CD14-positive monocyte (primary cell): Measurements from ENCODE around the gene HKDC1. TPM values are rescaled to one million over a fixed set of nuclear protein-coding genes. Genes with fewer than 3 reads are reported as not detected.

ENCODE experiments used
- DNase-seq, 3 donors: peaks; one replicate each; pipeline ENCODE4 v3.0.0-alpha.2; 2011 to 2022
- H2AFZ ChIP-seq: 2 replicates; pipeline ENCODE4 v1.6.0; 2012; ENCODE audit warnings: mild to moderate bottlenecking, low read depth, low read length, inconsistent platforms; ENCODE audit not compliant: insufficient read depth, poor library complexity, severe bottlenecking
- H3K27ac ChIP-seq, 2 donors: 1 replicate in 1 of 2; 2 replicates in 1 of 2; pipeline ENCODE4 v1.5.1; 2012 to 2013; ENCODE audit warnings: low read length in 2 of 2, control low read depth in 1 of 2, inconsistent platforms in 1 of 2, low read depth in 1 of 2, mild to moderate bottlenecking in 1 of 2
- H3K27me3 ChIP-seq, 2 donors: one replicate each; pipeline versions ENCODE4 v1.6.0 to v1.6.1; 2011 to 2013; ENCODE audit warnings: low read length in 2 of 2; ENCODE audit not compliant: control insufficient read depth in 2 of 2, insufficient read depth in 2 of 2
- H3K36me3 ChIP-seq, 2 donors: replicated peaks in 1 of 2; 1 replicate in 1 of 2; 2 replicates in 1 of 2; pipeline versions ENCODE4 v1.5.1 to v1.6.1; 2012 to 2013; ENCODE audit warnings: low read length in 2 of 2, control low read depth in 1 of 2, inconsistent platforms in 1 of 2, mild to moderate bottlenecking in 1 of 2; ENCODE audit not compliant: insufficient read depth in 2 of 2, control insufficient read depth in 1 of 2
- H3K4me1 ChIP-seq, 2 donors: 1 replicate in 1 of 2; 2 replicates in 1 of 2; pipeline versions ENCODE4 v1.5.1 to v1.6.1; 2012 to 2013; ENCODE audit warnings: low read length in 2 of 2, control low read depth in 1 of 2, inconsistent platforms in 1 of 2, mild to moderate bottlenecking in 1 of 2, moderate library complexity in 1 of 2; ENCODE audit not compliant: insufficient read depth in 2 of 2, control insufficient read depth in 1 of 2
- H3K4me2 ChIP-seq: replicated peaks from 2 replicates; pipeline ENCODE3; 2012; ENCODE audit warnings: low read length, moderate library complexity, mild to moderate bottlenecking; ENCODE audit not compliant: poor library complexity, severe bottlenecking; ENCODE audit errors: extremely low read depth
- H3K4me3 ChIP-seq, 3 experiments: fragments of 200-600 bp in 1 of 3; sonication (generic) in 1 of 3; replicated peaks in 1 of 3; 1 replicate in 2 of 3; 2 replicates in 1 of 3; pipeline ENCODE4 v1.5.1; 2011 to 2013; ENCODE audit warnings: low read length in 3 of 3, mild to moderate bottlenecking in 3 of 3, control low read depth in 2 of 3, low read depth in 2 of 3, inconsistent platforms in 1 of 3, moderate library complexity in 1 of 3
- H3K79me2 ChIP-seq: 2 replicates; pipeline ENCODE4 v1.6.0; 2012; ENCODE audit warnings: mild to moderate bottlenecking, control low read depth, inconsistent platforms, low read length, moderate library complexity; ENCODE audit not compliant: insufficient read depth
- H3K9ac ChIP-seq: 2 replicates; pipeline ENCODE4 v1.6.0; 2017; ENCODE audit warnings: low read length, mild to moderate bottlenecking; ENCODE audit not compliant: insufficient read depth, poor library complexity, severe bottlenecking
- H3K9me3 ChIP-seq, 2 donors: replicated peaks in 1 of 2; 1 replicate in 1 of 2; 2 replicates in 1 of 2; pipeline versions ENCODE4 v1.5.1 to v1.6.1; 2012 to 2013; ENCODE audit warnings: low read length in 2 of 2, control low read depth in 1 of 2; ENCODE audit not compliant: control insufficient read depth in 1 of 2, insufficient read depth in 1 of 2
- H4K20me1 ChIP-seq: 2 replicates; pipeline ENCODE4 v1.6.0; 2012; ENCODE audit warnings: mild to moderate bottlenecking, low read length, control low read depth, moderate library complexity; ENCODE audit not compliant: insufficient read depth
- H3K27ac Mint-ChIP-seq, 7 donors: one replicate each; pipeline ENCODE4 v1.8.0; 2020; ENCODE audit warnings: mild to moderate bottlenecking in 7 of 7, mixed read lengths in 7 of 7, moderate library complexity in 6 of 7, inconsistent platforms in 2 of 7
- H3K27me3 Mint-ChIP-seq, 3 donors: one replicate each; pipeline ENCODE4 v1.8.0; 2021 to 2022; ENCODE audit warnings: low read depth in 3 of 3, mild to moderate bottlenecking in 3 of 3, mixed read lengths in 3 of 3, moderate library complexity in 3 of 3, inconsistent platforms in 1 of 3
- H3K36me3 Mint-ChIP-seq, 2 donors: one replicate each; pipeline ENCODE4 v1.8.0; 2020; ENCODE audit warnings: mixed read lengths in 2 of 2, inconsistent platforms in 1 of 2, mild to moderate bottlenecking in 1 of 2
- H3K4me1 Mint-ChIP-seq: one replicate; pipeline ENCODE4 v1.8.0; 2020; ENCODE audit warnings: mild to moderate bottlenecking, mixed read lengths
- H3K4me3 Mint-ChIP-seq, 2 donors: one replicate each; pipeline ENCODE4 v1.8.0; 2020; ENCODE audit warnings: mild to moderate bottlenecking in 2 of 2, mixed read lengths in 2 of 2, moderate library complexity in 1 of 2
- H3K9me3 Mint-ChIP-seq, 7 donors: one replicate each; pipeline ENCODE4 v1.8.0; 2020 to 2022; ENCODE audit warnings: mixed read lengths in 7 of 7, mild to moderate bottlenecking in 6 of 7, moderate library complexity in 6 of 7, inconsistent platforms in 2 of 7
- CTCF ChIP-seq: fragments of 200-600 bp; IDR thresholded peaks from one replicate; pipeline ENCODE4 v1.8.0; 2022; ENCODE audit warnings: antibody characterized with exemption, mild to moderate bottlenecking
- WGBS: methylation state at CpG from one replicate; pipeline ENCODE4 v1.1.5; 2013; ENCODE audit warnings: missing lambda C conversion rate; ENCODE audit not compliant: insufficient coverage; 5-methylcytosine and 5-hydroxymethylcytosine counted together
- intact Hi-C, 2 donors: fragments of 100-400 bp; cut with micrococcal nuclease; formaldehyde crosslinking; loops; one replicate each; pipeline versions ENCODE4 v1.15.0 to v1.15.1; 2023
- polyA plus RNA-seq, 3 donors: library from polyadenylated mRNA; depleted of rRNA in 1 of 3; unstranded in 2 of 3; stranded (reverse) in 1 of 3; fragments of 300-500 nt in 2 of 3; fragments of >200 nt in 1 of 3; fragmentation: Illumina TruSeq in 2 of 3; gene quantifications; 1 replicate in 2 of 3; 2 replicates in 1 of 3; pipeline ENCODE4 v1.2.3, GENCODE V29; 2012 to 2021

The HKDC1 gene
- polyA plus RNA-seq, 3 donors = not detected

GRCh38 chr10:69218831-69219230 is 1.3 kb upstream of the HKDC1 start:
- no peaks in the 10 kb centered on the region for H3K36me3 Mint-ChIP-seq
- peaks cover 13 to 14% of the 10 kb centered on the region in 2 donors for H3K4me1 ChIP-seq
- no peak overlapping the region for H3K4me3 Mint-ChIP-seq
- no peaks in the 10 kb centered on the region for H3K27me3 ChIP-seq
- no peaks in the 10 kb centered on the region for H3K9me3 ChIP-seq
- no peak overlapping the region for H3K27ac ChIP-seq
- peaks cover 5 to 9% (median 6%) of the 10 kb centered on the region in 3 donors for H3K27me3 Mint-ChIP-seq
- peaks cover 24% of the 10 kb centered on the region for H3K4me1 Mint-ChIP-seq
- H4K20me1 ChIP-seq = no peaks in the 10 kb centered on the region
- H2AFZ ChIP-seq = no peak overlapping the region
- H3K4me3 ChIP-seq = no peak overlapping the region
- H3K9ac ChIP-seq = no peak overlapping the region
- WGBS = 100% methylated on average over 2 of the region's 6 CpGs
- peaks cover 0 to 8% (median 2%) of the 10 kb centered on the region in 7 donors for H3K9me3 Mint-ChIP-seq
- H3K79me2 ChIP-seq = no peaks in the 10 kb centered on the region
- H3K4me2 ChIP-seq = no peak overlapping the region
- no peak for TF ChIP-seq CTCF
- H3K27ac Mint-ChIP-seq = no peak overlapping the region
- DNase-seq = no peak
- intact Hi-C loops = no loop called here
- no peaks in the 10 kb centered on the region for H3K36me3 ChIP-seq

- peaks cover 0 to 3% (median 0%) of the 10 kb centered on the region in 7 donors for H3K9me3 Mint-ChIP-seq
- no peaks in the 10 kb centered on the region for H3K9me3 ChIP-seq
- peaks cover 12% of the 10 kb centered on the region for H3K4me1 Mint-ChIP-seq
- H3K36me3 ChIP-seq = no peaks in the 10 kb centered on the region
- H3K79me2 ChIP-seq = no peaks in the 10 kb centered on the region
- DNase-seq = no peak
- no peak overlapping the region for H3K4me3 ChIP-seq
- 100% methylated on average over 6 of the region's 9 CpGs for WGBS
- H3K27ac ChIP-seq = no peak overlapping the region
- H3K9ac ChIP-seq = no peak overlapping the region
- no peak overlapping the region for H2AFZ ChIP-seq
- no peaks in the 10 kb centered on the region for H3K36me3 Mint-ChIP-seq
- peaks cover under 1 to 4% of the 10 kb centered on the region in 2 donors for H3K4me1 ChIP-seq
- H3K27me3 Mint-ChIP-seq = peaks cover 5 to 9% (median 6%) of the 10 kb centered on the region in 3 donors
- no peak overlapping the region for H3K4me2 ChIP-seq
- no peaks in the 10 kb centered on the region for H3K27me3 ChIP-seq
- intact Hi-C loops = no loop called here
- no peaks in the 10 kb centered on the region for H4K20me1 ChIP-seq
- H3K4me3 Mint-ChIP-seq = no peak overlapping the region
- no peak for TF ChIP-seq CTCF
- no peak overlapping the region for H3K27ac Mint-ChIP-seq
Measured at GRCh38 chr10:69220507-69220906, 375 bp downstream of the HKDC1 start.
